Measurements from ENCODE around the gene SUFU.
"Not testable (repeated sequence)": the region's sequence is repeated elsewhere in the genome, so short reads cannot be mapped to it uniquely, and the experiment has no call there.

Gene SUFU

GRCh38 chr10:102661658-102662028 lies 157.9 kb downstream of the SUFU start:
- Histone ChIP-seq H3K36me3 (ENCODE audit: insufficient read depth, low read length) (peaks cover 22% of the 10 kb centered on the region), H3K9ac (ENCODE audit: low read depth, low read length) (peak overlapping the region; percentile 3; the same call in 1 of the 2 replicates), H3K4me1 (ENCODE audit: insufficient read depth, low read length) (peaks cover 23% of the 10 kb centered on the region), H3K4me2 (ENCODE audit: insufficient read depth, low read length) (peak overlapping the region; percentile 47), H4K20me1 (ENCODE audit: insufficient read depth, low read length) (peaks cover 30% of the 10 kb centered on the region), H3K9me3 (ENCODE audit: insufficient read depth, low read length, severe bottlenecking) (no peaks in the 10 kb centered on the region), H3K4me3 (ENCODE audit: low read depth in 1 of 2, low read length in 2 of 2) (peak overlapping the region in 1 of 2 experiments; percentile 11; a peak in 1 of 4 replicates), H3K27me3 (ENCODE audit: insufficient read depth, low read length, poor library complexity) (no peaks in the 10 kb centered on the region), H2AFZ (ENCODE audit: low read depth, low read length) (no peak overlapping the region), H3K27ac (ENCODE audit: low read length) (peak overlapping the region; percentile 86), H3K79me2 (ENCODE audit: insufficient read depth, low read length) (no peaks in the 10 kb centered on the region)
- TF ChIP-seq CTCF (IDR thresholded peaks at IDR 0.05; ENCODE audit: borderline replicate concordance, extremely low read depth, low read length, poor library complexity, severe bottlenecking) (no peak), EZH2 (IDR thresholded peaks at IDR 0.05; ENCODE audit: borderline replicate concordance, low read depth, low read length, severe bottlenecking) (no peak)
- no peak for DNase-seq
- ATAC-seq (ENCODE audit: insufficient read depth, low read depth) = no peak; the same call in 2 of the 3 replicates

DNA sequence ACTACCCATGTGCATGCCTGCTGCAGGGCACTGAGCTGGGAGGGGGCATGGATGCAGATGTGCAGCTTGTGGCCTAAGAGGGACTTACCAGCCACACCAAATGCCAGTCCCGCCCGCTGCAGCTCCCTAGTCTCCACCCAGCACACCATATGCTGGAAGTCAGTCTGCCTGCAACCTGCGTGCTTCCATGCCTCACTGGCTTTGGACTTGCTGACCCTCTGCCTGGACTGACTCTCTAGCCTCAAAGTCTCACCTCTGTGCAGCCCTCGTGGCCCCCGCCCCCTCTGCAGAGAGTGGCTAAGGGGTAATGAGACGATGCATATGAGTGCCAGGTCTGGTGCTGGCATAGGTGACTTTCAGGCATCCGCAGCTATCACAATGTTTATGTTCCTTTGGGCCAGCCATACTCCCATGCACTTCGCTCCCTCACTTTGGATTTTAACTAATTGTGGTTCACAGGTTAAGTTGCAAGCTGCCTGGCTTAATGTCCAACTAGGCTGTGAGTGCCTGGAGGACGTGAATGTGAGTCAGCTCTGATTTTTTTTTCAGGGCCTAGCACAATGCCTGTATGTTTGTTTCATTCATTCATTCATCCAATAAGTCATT lies 162.2 kb downstream of the SUFU start:
- H3K79me2 ChIP-seq (ENCODE audit: insufficient read depth, low read length) = no peaks in the 10 kb centered on the region
- H3K9ac ChIP-seq (ENCODE audit: low read depth, low read length) = no peak overlapping the region
- H3K36me3 ChIP-seq (ENCODE audit: insufficient read depth, low read length) = no peaks in the 10 kb centered on the region
- no peak overlapping the region for H3K27ac ChIP-seq (ENCODE audit: low read length)
- H3K4me3 ChIP-seq (ENCODE audit: low read depth in 1 of 2, low read length in 2 of 2) = no peak overlapping the region
- H3K27me3 ChIP-seq (ENCODE audit: insufficient read depth, low read length, poor library complexity) = no peaks in the 10 kb centered on the region
- H3K4me1 ChIP-seq (ENCODE audit: insufficient read depth, low read length) = peaks cover 10% of the 10 kb centered on the region
- no peak overlapping the region for H3K4me2 ChIP-seq (ENCODE audit: insufficient read depth, low read length)
- no peak overlapping the region for H2AFZ ChIP-seq (ENCODE audit: low read depth, low read length)
- peaks cover 8% of the 10 kb centered on the region; the same call in 1 of the 2 replicates for H4K20me1 ChIP-seq (ENCODE audit: insufficient read depth, low read length)
- DNase-seq (no peak), ATAC-seq (ENCODE audit: insufficient read depth, low read depth) (no peak)
- H3K9me3 ChIP-seq (ENCODE audit: insufficient read depth, low read length, severe bottlenecking) = no peaks in the 10 kb centered on the region
- TF ChIP-seq EZH2 (IDR thresholded peaks at IDR 0.05; ENCODE audit: borderline replicate concordance, low read depth, low read length, severe bottlenecking) (no peak), CTCF (IDR thresholded peaks at IDR 0.05; ENCODE audit: borderline replicate concordance, extremely low read depth, low read length, poor library complexity, severe bottlenecking) (no peak)

GRCh38 chr10:102667411-102667810 lies 163.6 kb downstream of the SUFU start:
- DNase-seq; H4K20me1 ChIP-seq (ENCODE audit: insufficient read depth, low read length); H3K27me3 ChIP-seq (ENCODE audit: insufficient read depth, low read length, poor library complexity); H3K36me3 ChIP-seq (ENCODE audit: insufficient read depth, low read length); ATAC-seq (ENCODE audit: insufficient read depth, low read depth); H3K4me2 ChIP-seq (ENCODE audit: insufficient read depth, low read length); H3K4me1 ChIP-seq (ENCODE audit: insufficient read depth, low read length); H3K4me3 ChIP-seq (ENCODE audit: low read depth in 1 of 2, low read length in 2 of 2); H3K9ac ChIP-seq (ENCODE audit: low read depth, low read length); H3K9me3 ChIP-seq (ENCODE audit: insufficient read depth, low read length, severe bottlenecking); H3K27ac ChIP-seq (ENCODE audit: low read length); H2AFZ ChIP-seq (ENCODE audit: low read depth, low read length); H3K79me2 ChIP-seq (ENCODE audit: insufficient read depth, low read length): not testable (repeated sequence)

- Histone ChIP-seq H2AFZ (ENCODE audit: low read depth, low read length) (no peak overlapping the region), H3K27ac (ENCODE audit: low read length) (no peak overlapping the region), H3K9ac (ENCODE audit: low read depth, low read length) (no peak overlapping the region), H3K27me3 (ENCODE audit: insufficient read depth, low read length, poor library complexity) (no peaks in the 10 kb centered on the region), H3K4me3 (ENCODE audit: low read depth in 1 of 2, low read length in 2 of 2) (no peak overlapping the region), H3K36me3 (ENCODE audit: insufficient read depth, low read length) (no peaks in the 10 kb centered on the region), H3K4me2 (ENCODE audit: insufficient read depth, low read length) (no peak overlapping the region), H4K20me1 (ENCODE audit: insufficient read depth, low read length) (no peaks in the 10 kb centered on the region), H3K79me2 (ENCODE audit: insufficient read depth, low read length) (no peaks in the 10 kb centered on the region), H3K9me3 (ENCODE audit: insufficient read depth, low read length, severe bottlenecking) (no peaks in the 10 kb centered on the region), H3K4me1 (ENCODE audit: insufficient read depth, low read length) (peaks cover 4% of the 10 kb centered on the region)
- TF ChIP-seq EZH2 (IDR thresholded peaks at IDR 0.05; ENCODE audit: borderline replicate concordance, low read depth, low read length, severe bottlenecking) (no peak), CTCF (IDR thresholded peaks at IDR 0.05; ENCODE audit: borderline replicate concordance, extremely low read depth, low read length, poor library complexity, severe bottlenecking) (no peak)
- no peak for ATAC-seq (ENCODE audit: insufficient read depth, low read depth)
- no peak for DNase-seq
These were observed 164.7 kb downstream of the SUFU start for GRCh38 chr10:102668326-102669107.
